DMS 273 (cell line): Measurements from ENCODE around the gene ST3GAL5.
"Not testable (repeated sequence)": the region's sequence is repeated elsewhere in the genome, so short reads cannot be mapped to it uniquely, and the experiment has no call there.

Experiments
- DNase-seq: peaks from one replicate; lab custom pipeline; 2025; ENCODE audit not compliant: unreplicated experiment; lab: John Stamatoyannopoulos, UW

ST3GAL5 gene

GRCh38 chr2:85888684-85889626, at the start of gene ST3GAL5:
Gene ST3GAL5 (minus strand): TSS chr2:85888990. CDS start chr2:85888905, 85 bp downstream.
- DNase-seq: peak; percentile 96

DNA sequence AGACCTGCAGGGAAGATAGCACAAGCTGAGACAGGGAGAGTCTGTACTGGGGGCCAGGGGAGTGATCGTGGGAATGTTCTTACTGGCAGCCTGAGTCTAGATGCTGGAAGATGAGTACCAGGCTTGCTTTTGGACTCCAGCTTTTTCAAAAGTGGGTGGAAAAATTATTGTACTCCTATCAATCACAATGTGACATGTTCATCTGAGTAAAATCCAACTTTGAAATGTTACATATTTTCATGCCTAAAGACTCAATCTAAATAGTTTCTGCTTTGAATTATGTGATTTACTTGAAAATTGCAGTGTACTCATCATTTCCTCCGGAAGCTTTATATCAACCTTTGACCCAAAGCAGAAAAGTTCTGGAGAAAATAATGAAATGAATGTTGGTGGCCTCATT, 49.7 kb upstream of the ST3GAL5 start:
- DNase-seq: no peak

DNA sequence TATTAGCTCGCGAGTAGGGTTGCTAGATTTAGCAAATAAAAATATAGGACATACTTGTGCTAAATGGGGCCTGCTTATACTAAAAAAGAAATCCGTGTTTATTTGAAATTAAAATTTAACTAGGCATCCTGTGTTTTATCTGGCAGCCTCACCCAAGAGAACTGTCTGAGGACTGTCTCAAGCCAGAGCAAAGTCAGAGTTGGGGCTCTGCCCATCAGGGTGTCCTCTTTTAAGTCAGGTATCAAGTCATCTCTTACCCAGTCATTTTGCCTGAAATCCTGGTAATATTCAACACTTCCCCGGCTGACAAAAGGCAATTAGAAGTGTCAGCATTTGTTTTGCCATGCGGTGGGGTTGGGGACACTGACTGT, 48.3 kb upstream of the ST3GAL5 start:
- DNase-seq: no peak

- no peak for DNase-seq
Measured at GRCh38 chr2:85936421-85937068, 47.8 kb upstream of the ST3GAL5 start.

- DNase-seq: peak; percentile 90
Measured at GRCh38 chr2:85935746-85936208, 47.0 kb upstream of the ST3GAL5 start.

DNA sequence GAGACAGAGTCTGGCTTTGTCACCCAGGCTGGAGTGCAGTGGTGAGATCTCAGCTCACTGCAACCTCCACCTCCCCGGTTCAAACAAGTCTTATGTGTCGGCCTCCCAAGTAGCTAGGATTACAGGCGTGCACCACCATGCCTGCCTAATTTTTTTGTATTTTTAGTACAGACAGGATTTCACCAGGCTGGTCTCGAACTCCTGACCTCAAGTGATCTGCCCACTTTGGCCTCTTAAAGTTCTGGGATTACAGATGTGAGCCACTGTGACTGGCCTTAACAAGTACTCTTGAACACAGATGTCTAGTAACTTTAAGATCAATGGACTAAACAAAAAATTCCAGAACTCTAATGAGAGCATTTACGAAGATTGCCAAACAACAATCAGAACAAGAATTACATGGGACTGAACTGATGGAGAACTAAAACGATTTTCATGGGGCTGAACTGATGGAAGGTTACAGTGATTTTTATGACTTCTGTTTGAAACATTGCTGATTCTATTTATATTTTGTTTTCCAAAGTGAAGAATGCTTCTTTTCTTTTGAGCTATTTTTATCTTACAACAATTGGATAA, 46.5 kb upstream of the ST3GAL5 start:
- DNase-seq: no peak

- DNase-seq: no peak
Measured at GRCh38 chr2:85933753-85934594, 45.2 kb upstream of the ST3GAL5 start.

DNA sequence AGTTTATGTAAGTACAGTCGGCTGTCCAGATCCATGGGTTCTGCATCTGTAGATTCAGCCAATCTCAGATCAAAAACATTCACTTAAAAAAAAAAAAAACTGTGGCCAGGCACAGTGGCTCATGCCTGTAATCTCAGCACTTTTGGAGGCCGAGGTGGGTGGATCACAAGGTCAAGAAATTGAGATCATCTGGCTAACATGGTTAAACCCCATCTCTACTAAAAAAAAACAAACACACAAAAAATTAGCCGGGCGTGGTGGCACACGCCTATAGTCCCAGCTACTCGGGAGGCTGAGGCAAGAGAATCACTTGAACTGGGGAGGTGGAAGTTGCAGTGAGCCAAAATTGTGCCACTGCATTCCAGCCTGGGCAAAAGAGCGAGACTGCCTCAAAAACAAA, 42.4 kb upstream of the ST3GAL5 start:
- not testable (repeated sequence) for DNase-seq

DNA sequence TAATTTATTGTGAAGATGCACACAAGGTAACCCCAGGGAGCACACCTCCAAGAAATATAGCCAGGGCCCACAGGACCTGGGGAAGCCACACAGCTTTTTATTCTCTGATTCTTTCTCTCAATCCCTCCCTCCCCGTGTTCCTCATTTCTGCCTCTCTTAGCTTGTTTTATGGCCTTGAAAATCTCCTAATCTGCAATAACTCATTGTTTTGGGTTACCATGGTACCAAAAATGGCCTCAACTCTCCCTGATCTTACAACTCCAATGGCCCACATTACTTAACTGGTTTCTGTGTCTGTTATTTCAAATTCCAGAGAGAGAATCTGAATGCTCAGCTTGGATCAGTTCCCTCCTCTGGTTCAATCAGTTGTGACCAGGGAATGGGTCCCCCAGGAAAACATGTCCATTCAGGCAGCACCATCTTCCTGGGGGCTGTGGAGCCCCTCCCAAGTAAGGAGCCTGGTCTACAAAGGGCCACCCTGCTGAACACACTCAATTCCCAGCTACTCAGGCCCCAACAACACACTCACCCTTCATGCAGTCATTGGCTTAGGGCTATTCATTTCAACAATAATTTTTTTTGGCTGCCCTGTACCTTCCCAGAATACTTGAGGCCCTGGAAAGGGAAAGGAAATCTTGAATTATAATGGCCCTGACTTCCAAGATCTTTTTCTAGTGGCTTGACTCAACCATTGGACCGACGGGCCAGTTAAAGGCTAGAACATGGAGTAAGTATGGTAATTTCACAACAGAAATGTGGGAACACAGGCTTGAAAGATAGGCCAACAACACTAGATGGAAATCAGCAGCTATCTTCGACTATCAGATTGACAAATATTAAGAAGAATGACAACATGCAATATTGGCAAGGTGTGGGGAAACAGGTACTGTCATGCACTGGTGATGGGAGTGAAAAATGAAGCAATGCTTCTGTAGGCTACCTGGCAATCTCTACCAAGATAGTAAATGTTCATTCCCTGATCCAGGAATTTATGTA, 41.6 kb upstream of the ST3GAL5 start:
- DNase-seq: no peak

- DNase-seq: no peak
Measured at GRCh38 chr2:85929096-85930050, 40.6 kb upstream of the ST3GAL5 start.

DNA sequence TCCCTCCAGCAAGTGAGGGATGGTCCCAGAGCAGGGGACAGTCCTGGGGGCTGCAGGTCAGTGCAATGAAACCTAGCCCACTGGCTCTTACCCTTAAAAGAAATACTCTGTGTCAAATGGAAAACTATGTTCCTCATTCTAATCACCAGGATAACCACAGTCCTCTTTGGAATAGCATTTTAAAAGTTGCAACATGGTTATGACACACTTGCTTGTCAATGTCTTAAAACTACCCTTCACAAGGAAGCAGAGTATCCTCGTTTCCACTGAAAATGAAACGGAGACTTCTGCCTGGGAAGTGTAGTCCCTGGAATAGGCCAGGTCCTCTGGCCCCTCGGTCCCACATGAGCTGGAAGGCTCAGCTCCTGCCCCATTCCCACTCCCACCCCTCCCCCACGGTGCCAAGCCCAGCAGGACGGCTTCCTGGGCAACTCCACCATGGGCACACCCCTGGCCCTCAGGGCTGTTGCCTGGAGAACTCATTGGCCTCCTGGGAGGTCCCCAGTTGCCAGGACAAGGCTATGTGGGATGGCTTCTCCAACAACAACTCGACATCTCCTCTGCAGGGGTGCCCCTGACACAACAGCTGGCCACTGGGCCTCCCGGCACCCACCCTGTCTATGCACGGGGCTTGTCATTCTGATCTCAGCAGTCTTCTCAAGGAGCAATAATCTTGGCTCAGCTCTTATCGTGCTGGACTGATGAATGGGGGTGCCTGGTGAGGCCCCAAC, 38.3 kb upstream of the ST3GAL5 start:
- no peak for DNase-seq

DNA sequence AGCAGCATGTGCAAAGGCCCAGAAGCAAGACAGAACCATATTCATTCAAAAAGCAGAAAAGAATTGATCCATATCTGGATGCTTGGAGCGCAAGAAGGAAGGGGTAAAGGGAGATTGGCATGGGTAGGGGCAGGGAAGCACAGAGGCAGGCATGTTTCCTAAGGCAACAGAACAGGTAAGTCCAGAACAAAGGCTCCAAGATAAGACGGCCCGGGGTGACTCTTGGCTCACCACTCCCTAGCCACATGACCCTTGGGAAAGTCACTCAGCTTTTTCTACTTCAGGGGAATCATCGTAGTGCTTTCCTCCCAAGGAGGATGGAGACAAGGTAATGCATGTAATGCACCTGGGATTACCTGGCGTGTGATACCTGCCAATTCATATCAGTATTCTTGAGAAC, 37.7 kb upstream of the ST3GAL5 start:
- DNase-seq: no peak

DNA sequence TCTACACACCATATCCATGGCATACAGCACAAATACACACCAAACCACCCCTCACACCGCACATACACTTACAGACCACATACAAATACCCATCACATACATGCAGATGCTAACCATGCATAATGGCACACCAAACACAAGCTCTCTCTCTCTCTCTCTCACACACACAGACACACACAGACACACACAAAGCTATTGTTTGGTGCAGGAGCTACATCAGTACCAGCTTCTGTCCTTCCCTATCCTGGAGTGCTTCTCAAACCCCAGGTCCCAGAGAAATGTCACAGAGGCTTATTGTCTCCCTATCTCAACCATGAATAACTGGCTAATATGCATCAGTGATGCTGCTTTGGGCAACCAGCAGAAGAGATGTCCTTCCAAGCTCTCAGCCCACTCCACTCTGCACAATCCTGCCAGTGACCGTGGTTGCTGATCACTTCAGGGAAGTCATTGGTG, 36.5 kb upstream of the ST3GAL5 start:
- DNase-seq: no peak

- DNase-seq: no peak
Measured at GRCh38 chr2:85924522-85924921, 35.7 kb upstream of the ST3GAL5 start.

- no peak for DNase-seq
Measured at GRCh38 chr2:85922199-85922598, 33.4 kb upstream of the ST3GAL5 start.

- no peak for DNase-seq
Measured at GRCh38 chr2:85921659-85922058, 32.9 kb upstream of the ST3GAL5 start.

- DNase-seq: peak; percentile 19
Measured at GRCh38 chr2:85920810-85921545, 32.2 kb upstream of the ST3GAL5 start.
